Activated naive CD8-positive, alpha-beta T cell treated with anti-CD3 and anti-CD28 coated beads, Interleukin-2, amount 50 U/mL, for 24 hours (primary cell): Measurements from ENCODE around the gene AK5.

Experiments
- ATAC-seq: fragments of 150-1000 bp; cut with Tn5 transposase; one replicate; pipeline ENCODE4 v1.10.0; 2021
- DNase-seq: peaks from one replicate; pipeline ENCODE4 v3.0.0; 2021
- H3K27ac Mint-ChIP-seq: one replicate; pipeline ENCODE4 v1.8.0; 2021; ENCODE audit warnings: mild to moderate bottlenecking, mixed read lengths
- H3K27me3 Mint-ChIP-seq: one replicate; pipeline ENCODE4 v1.8.0; 2021; ENCODE audit warnings: mixed read lengths
- H3K36me3 Mint-ChIP-seq: one replicate; pipeline ENCODE4 v1.8.0; 2021; ENCODE audit warnings: low read depth, mixed read lengths
- H3K4me1 Mint-ChIP-seq: one replicate; pipeline ENCODE4 v1.8.0; 2021; ENCODE audit warnings: mixed read lengths
- H3K4me3 Mint-ChIP-seq: one replicate; pipeline ENCODE4 v1.8.0; 2021; ENCODE audit warnings: mild to moderate bottlenecking, moderate library complexity, mixed read lengths
- H3K9me3 Mint-ChIP-seq: one replicate; pipeline ENCODE4 v1.8.0; 2021; ENCODE audit warnings: mixed read lengths

The AK5 gene

DNA sequence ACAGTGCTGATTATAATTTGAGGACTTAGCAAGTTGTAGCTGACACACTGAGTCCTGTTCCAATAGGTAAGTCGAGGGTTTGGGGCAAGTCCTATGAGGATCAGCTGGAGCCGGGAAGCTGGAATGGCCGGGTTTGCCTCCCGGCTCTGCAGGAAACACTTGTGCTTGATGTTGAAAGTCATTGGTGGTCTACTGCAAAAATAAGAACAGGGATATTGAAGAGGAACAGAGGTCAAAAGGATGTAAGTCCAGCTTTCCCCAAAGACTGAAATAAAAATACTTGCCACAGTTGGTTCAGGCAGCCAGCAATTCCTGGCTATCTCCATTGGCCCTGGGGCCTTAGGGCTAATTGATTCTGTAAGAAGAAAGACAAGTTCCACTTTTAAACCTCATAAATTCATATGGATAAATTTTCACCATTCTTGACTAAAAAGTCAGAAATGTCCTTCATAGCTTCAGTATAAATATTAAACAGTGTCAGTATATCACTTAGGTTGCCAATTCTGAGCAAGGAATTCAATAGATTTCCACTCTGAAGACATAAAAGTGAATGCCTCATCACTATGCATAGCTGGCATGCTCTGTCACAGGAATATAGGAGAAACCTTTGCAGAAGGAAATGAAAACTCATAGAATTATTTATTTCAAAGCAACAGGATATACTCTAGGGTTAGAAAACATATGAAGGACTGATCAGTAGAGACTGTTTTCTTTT lies 165.2 kb downstream of the AK5 start:
- no peaks in the 10 kb centered on the region for H3K27me3 Mint-ChIP-seq
- peaks cover 5% of the 10 kb centered on the region for H3K9me3 Mint-ChIP-seq
- no peaks in the 10 kb centered on the region for H3K36me3 Mint-ChIP-seq
- no peak overlapping the region for H3K27ac Mint-ChIP-seq
- H3K4me1 Mint-ChIP-seq: no peaks in the 10 kb centered on the region
- no peak for ATAC-seq
- no peak overlapping the region for H3K4me3 Mint-ChIP-seq
- DNase-seq: no peak

DNA sequence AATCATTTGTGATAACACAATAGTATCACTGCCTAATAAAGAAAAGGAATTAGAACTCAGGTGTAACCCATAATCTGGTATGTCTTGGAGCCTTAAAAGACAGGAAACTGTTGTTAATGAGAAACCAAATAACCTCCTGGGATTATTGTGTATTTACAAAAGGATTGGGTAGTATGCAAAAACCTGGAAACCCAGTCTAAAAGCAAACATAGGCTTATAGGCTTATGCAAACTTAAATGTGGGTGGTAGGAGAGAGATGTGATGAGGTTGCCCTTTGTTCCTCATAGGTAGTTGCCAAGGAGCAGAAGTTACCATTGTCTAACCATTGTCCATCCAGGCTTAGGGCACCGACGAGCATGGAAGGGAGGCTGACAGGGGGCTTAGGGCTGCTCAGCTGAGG lies 165.8 kb downstream of the AK5 start:
- no peak overlapping the region for H3K27ac Mint-ChIP-seq
- H3K4me1 Mint-ChIP-seq: no peaks in the 10 kb centered on the region
- no peak overlapping the region for H3K4me3 Mint-ChIP-seq
- H3K9me3 Mint-ChIP-seq: peaks cover 5% of the 10 kb centered on the region
- no peak for DNase-seq
- ATAC-seq: no peak
- no peaks in the 10 kb centered on the region for H3K27me3 Mint-ChIP-seq
- H3K36me3 Mint-ChIP-seq: no peaks in the 10 kb centered on the region

DNA sequence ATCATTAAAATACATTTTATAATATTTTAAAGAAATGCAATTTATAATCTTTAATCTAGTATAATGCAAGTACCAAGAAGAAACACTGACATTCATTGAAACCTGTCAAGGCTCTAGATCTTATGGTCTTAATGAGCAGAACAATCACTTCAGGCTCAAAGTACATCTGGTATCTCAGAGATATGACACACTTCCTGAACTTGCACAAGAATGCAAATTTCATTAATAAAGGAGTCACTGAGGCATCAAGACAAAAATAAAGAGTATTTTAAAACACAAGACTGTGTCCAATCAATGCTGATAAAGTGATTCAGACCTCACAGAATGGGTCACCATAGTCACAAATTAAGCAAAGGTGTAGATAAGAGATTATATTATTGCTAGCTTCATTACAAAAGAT lies 178.1 kb downstream of the AK5 start:
- no peaks in the 10 kb centered on the region for H3K27me3 Mint-ChIP-seq
- H3K4me1 Mint-ChIP-seq: no peaks in the 10 kb centered on the region
- no peaks in the 10 kb centered on the region for H3K9me3 Mint-ChIP-seq
- H3K27ac Mint-ChIP-seq: no peak overlapping the region
- no peak overlapping the region for H3K4me3 Mint-ChIP-seq
- ATAC-seq (no peak), DNase-seq (no peak)
- no peaks in the 10 kb centered on the region for H3K36me3 Mint-ChIP-seq

DNA sequence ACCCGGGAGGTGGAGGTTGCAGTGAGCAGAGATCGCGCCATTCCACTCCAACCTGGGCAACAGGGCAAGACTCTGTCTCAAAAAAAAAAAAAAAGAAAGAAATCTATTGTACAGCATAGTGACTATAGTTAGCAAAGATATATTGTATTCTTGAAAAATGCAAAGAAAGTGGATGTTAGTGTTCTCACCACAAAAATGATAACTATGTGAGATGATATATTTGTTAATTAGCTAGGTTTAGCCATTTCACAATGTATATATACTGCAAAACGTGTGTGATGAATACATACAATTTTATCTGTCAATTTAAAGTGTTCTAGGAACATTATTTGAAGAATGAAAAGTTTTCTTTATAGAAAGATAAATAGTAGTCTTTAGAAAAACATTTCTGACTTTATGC lies 179.9 kb downstream of the AK5 start:
- Mint-ChIP-seq H3K27ac (no peak overlapping the region), H3K4me3 (no peak overlapping the region), H3K27me3 (no peaks in the 10 kb centered on the region), H3K36me3 (no peaks in the 10 kb centered on the region), H3K9me3 (no peaks in the 10 kb centered on the region), H3K4me1 (no peaks in the 10 kb centered on the region)
- ATAC-seq (no peak), DNase-seq (no peak)

DNA sequence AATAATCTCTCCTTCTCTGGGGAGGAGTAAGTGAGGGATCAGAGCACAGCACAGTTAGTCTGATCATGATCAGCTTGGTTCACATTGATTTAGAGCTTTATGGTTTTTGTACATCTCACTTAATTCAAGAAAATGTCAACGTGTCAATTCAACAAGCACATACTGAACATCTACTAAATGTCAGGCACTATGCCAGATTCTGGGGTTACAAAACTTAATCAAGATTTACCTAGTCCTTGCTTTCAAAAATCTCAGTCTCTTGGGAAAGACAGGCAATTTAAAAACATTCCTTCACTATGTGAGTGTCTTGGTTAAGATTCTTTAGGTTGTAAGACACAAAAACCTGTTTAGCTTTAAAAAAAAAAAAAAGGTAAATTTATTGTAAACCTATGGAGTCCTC lies 181.4 kb downstream of the AK5 start:
- no peak for ATAC-seq
- DNase-seq: no peak
- no peak overlapping the region for H3K27ac Mint-ChIP-seq
- no peaks in the 10 kb centered on the region for H3K4me1 Mint-ChIP-seq
- H3K4me3 Mint-ChIP-seq: no peak overlapping the region
- no peaks in the 10 kb centered on the region for H3K27me3 Mint-ChIP-seq
- H3K9me3 Mint-ChIP-seq: no peaks in the 10 kb centered on the region
- no peaks in the 10 kb centered on the region for H3K36me3 Mint-ChIP-seq

DNA sequence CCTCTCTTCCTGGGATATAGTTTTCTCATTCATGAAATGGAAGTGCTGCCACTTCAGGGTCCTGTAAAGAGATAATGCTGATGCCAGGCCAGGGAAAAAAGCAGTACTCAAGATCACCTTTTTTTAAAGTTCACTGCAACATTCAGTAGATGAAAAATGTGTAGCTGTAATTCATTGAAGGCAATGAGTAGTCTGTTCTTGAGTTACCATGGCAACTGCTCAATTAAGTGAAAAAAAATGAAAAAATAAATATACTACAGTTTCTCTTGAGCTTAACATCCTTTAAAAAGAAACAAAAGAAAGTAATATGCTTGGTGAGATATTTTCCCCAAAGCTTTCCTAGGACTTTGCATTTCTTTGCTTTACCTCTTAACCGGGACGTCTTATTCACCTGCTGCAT lies 183.3 kb downstream of the AK5 start:
- Mint-ChIP-seq H3K9me3 (no peaks in the 10 kb centered on the region), H3K4me1 (no peaks in the 10 kb centered on the region), H3K36me3 (no peaks in the 10 kb centered on the region), H3K27ac (no peak overlapping the region), H3K27me3 (no peaks in the 10 kb centered on the region), H3K4me3 (no peak overlapping the region)
- ATAC-seq (no peak), DNase-seq (no peak)

DNA sequence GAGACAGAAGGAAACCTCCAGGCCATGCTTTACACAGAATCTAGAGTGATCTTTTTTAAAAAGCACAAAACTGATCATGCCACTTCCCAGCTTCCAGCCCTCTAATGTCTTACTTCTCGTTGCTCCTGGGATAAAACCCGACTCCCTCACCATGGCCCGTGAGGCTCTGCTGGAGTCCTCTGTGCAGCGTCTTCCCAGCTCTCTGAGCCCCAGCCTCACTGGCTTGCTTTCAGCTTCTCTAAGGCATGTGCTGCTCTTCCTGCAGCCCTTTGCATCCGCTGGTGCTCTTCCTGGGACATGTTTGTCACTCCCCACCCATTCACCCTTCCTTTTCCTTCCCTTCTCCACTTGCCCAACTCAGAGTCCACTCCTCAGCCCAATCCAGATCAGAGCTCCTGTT lies 184.1 kb downstream of the AK5 start:
- no peak for ATAC-seq
- H3K27me3 Mint-ChIP-seq: no peaks in the 10 kb centered on the region
- H3K27ac Mint-ChIP-seq: no peak overlapping the region
- no peak for DNase-seq
- H3K36me3 Mint-ChIP-seq: no peaks in the 10 kb centered on the region
- no peaks in the 10 kb centered on the region for H3K4me1 Mint-ChIP-seq
- H3K4me3 Mint-ChIP-seq: no peak overlapping the region
- H3K9me3 Mint-ChIP-seq: no peaks in the 10 kb centered on the region

DNA sequence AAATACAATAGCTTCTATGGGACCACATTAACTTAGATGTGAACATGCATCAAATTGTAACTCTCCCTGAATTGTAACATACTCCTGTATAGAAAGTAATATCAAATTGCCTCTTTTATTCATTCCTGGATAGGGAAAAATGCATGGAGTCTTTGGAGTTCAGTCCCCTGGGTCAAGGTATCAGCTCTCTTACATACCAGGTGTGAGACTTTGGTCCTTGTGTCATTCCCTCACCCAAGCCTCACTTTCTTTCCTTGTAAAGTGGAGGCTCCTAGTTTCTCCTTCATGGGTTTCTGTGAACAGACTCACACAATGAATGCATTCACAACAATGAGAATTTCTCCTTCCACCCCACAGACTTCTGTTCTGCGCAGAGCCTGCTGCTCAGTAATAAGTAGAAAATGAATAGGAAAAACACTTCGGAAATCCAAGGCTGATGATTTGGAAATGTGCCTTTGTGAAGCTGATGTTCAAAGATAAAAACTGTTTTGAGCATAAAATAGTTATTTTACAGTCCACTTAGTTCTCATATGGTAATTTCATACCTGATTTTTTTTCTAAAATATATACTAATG lies 185.3 kb downstream of the AK5 start:
- Mint-ChIP-seq H3K4me1 (no peaks in the 10 kb centered on the region), H3K4me3 (no peak overlapping the region), H3K27ac (no peak overlapping the region), H3K27me3 (no peaks in the 10 kb centered on the region), H3K36me3 (no peaks in the 10 kb centered on the region), H3K9me3 (no peaks in the 10 kb centered on the region)
- ATAC-seq (no peak), DNase-seq (no peak)

DNA sequence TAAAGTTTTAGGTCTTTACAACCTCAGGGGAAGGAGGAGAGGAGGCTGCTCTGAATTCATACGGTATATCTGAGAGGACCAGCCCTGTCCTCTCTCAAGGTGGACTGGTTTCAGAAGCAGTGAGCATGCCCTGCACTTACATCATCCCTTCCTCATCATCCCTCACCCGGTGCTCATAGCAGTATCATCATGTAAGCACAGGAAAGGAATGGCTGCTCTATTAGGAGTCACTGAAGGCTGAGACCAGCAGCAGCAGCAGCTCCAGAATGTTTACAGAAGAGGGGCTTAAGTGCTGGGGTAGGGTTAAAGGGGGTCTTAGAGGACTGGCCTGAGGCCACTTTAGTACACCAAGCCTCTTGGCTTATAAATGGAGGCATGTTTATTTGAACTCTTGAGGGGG lies 185.9 kb downstream of the AK5 start:
- Mint-ChIP-seq H3K4me1 (no peaks in the 10 kb centered on the region), H3K27me3 (no peaks in the 10 kb centered on the region), H3K4me3 (no peak overlapping the region), H3K36me3 (no peaks in the 10 kb centered on the region), H3K9me3 (no peaks in the 10 kb centered on the region), H3K27ac (no peak overlapping the region)
- DNase-seq: no peak
- ATAC-seq: no peak

DNA sequence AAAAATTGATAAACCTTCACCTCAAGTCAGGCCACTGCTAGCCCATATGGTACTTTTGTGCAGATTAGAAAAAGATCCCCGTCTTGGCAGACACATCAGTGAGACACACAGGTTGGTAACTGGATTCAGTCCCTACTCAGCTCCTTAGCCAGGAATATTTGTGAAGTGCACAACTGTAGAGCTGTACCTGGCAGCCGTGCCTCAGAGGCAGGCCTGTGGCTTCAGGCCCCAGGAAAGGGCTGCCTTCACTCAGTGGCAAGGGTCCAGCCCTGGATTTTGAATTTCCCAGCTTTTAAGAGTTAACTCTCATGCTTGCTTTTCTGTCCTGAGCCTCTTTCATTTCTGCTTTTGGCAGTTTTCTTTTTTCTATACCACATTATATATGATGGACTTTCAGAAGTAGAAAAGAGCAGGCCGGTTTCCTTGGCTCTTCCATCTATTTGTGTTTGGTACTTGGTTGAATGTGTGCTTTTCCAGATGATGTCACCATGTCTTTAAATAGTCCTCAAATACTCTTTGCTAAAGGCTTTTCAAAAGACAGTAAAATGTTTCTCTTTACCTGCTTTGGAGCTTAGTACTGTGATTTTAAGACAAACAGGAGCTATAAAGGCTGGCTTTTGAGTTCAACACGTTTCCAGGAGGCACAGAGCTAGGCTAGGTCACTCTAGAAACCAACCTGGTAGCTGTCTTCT lies 186.6 kb downstream of the AK5 start:
- DNase-seq (no peak), ATAC-seq (no peak)
- Mint-ChIP-seq H3K36me3 (no peaks in the 10 kb centered on the region), H3K27ac (no peak overlapping the region), H3K4me1 (no peaks in the 10 kb centered on the region), H3K4me3 (no peak overlapping the region), H3K27me3 (no peaks in the 10 kb centered on the region), H3K9me3 (no peaks in the 10 kb centered on the region)

DNA sequence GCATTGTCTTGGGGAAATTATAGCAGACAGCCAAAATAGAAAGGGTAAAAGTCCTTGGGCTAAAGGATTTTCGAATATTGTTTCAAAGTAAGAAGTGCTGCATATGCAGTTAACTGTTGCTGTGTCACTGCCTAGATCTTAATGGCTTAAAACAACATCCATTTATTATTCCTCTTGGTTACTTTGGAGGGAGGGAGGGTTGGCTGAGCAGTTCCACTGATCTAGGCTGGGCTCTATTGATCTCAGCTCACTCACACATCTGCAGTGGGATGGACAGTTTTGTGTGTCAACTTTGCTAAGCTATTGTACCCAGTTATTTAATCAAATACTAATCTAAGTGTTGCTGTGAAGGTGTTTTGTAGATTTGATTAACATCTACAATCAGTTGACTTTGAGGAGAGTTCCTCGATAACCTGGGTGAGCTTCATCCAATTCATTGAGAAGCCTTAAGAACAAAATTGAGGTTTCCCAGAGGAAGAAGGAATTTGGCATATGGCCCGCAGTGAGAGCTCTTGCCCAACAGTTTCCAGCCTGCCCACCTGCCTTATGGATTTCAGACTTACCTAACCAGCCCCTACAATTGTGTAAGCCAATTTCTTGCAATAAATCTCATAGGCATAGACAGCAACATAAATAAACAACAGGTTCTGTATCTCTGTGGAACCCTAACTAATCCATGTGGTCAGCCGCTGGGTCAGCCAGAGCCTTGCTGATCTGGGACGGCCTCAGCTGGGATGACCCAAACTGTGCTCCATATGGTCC lies 187.3 kb downstream of the AK5 start:
- no peaks in the 10 kb centered on the region for H3K4me1 Mint-ChIP-seq

DNA sequence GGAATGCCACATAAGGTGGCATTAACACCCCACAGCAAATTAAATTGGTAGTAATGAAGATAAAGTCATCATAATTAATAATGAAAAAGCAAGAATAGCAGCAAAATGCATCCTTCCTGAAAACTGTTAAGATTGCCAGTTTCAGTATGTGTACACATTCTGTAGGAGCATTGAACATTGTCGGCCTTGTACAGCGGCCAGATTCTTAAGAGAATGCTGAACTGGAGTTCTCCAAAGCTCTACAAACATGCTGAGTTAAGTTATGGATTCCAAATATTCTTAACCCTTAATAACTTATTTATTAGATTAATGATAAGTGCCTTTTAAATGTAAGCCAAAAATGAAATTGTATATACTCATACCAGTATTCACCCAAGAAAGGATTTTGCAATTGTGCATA lies 189.9 kb downstream of the AK5 start:
- ATAC-seq (no peak), DNase-seq (no peak)
- Mint-ChIP-seq H3K36me3 (no peaks in the 10 kb centered on the region), H3K9me3 (no peaks in the 10 kb centered on the region), H3K4me3 (no peak overlapping the region), H3K27ac (no peak overlapping the region), H3K4me1 (peaks cover 4% of the 10 kb centered on the region), H3K27me3 (no peaks in the 10 kb centered on the region)

More for the DNA sequence above, 187.3 kb downstream of the AK5 start:
- Mint-ChIP-seq H3K9me3 (no peaks in the 10 kb centered on the region), H3K27ac (no peak overlapping the region), H3K27me3 (no peaks in the 10 kb centered on the region), H3K36me3 (no peaks in the 10 kb centered on the region), H3K4me3 (no peak overlapping the region)
- ATAC-seq (no peak), DNase-seq (no peak)

DNA sequence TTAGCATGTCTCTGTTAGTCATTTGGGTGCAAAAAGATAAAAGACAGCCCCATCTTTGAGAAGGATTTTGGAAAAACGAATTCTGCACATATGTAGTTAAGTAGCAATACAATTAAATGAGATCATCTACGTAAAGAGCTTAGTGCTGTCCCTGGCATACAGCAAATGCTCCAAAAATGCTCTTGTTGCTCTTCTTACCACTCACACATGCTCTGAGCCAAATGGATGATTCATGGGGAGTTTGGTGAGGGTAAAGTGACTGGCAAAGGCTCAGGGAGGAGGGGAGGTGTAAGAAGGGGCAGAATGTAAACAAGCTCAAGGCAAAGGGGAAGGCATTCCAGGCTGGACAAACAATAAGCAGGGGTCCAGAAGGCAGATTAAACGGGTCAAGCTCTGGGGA lies 191.9 kb downstream of the AK5 start:
- no peak overlapping the region for H3K4me3 Mint-ChIP-seq
- H3K36me3 Mint-ChIP-seq: no peaks in the 10 kb centered on the region
- peaks cover 4% of the 10 kb centered on the region for H3K4me1 Mint-ChIP-seq
- ATAC-seq (no peak), DNase-seq (no peak)
- no peaks in the 10 kb centered on the region for H3K27me3 Mint-ChIP-seq
- H3K9me3 Mint-ChIP-seq: peaks cover 5% of the 10 kb centered on the region
- H3K27ac Mint-ChIP-seq: no peak overlapping the region

DNA sequence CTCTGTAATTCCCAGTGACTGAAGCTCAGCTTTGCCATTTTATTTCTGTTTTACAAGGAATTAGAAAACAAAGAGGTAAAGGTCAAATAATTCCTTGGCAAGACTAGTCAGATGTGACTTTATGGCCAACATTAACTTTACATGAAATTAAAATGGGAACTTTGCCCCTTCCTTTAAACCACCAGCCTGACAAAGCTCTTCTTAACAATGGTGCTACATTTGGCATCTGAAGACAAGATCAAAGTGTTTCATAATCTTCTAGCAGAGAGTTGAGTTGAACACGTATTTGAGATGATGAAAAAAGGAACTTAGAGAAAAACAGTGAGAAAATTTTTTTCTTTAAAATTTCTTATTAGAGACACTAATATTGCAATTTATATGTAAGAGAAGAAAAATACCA lies 193.8 kb downstream of the AK5 start:
- H3K27ac Mint-ChIP-seq: no peak overlapping the region
- no peak overlapping the region for H3K4me3 Mint-ChIP-seq
- DNase-seq: no peak
- H3K27me3 Mint-ChIP-seq: no peaks in the 10 kb centered on the region
- H3K9me3 Mint-ChIP-seq: peaks cover 5% of the 10 kb centered on the region
- H3K36me3 Mint-ChIP-seq: no peaks in the 10 kb centered on the region
- H3K4me1 Mint-ChIP-seq: peaks cover 4% of the 10 kb centered on the region
- no peak for ATAC-seq

DNA sequence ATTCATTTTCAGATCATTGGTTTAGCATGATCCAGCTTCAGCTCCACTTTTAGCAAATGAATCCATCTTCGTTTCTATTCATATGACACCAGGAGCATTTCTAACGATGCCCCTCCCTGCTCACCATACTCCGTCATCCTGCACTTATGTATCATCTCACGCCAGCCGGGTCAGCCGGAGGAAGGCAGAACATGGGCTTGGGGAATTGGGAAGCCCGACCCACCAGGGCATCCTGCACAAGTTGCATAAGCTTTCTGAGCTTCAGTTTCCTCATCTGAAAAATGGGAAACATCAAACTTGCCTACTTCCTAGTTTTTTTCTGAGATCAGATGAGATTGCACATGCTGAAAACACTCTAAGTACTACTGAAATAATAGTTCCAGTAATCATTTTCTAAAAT lies 194.7 kb downstream of the AK5 start:
- ATAC-seq: no peak
- no peaks in the 10 kb centered on the region for H3K27me3 Mint-ChIP-seq
- no peak overlapping the region for H3K4me3 Mint-ChIP-seq
- peaks cover 5% of the 10 kb centered on the region for H3K9me3 Mint-ChIP-seq
- DNase-seq: no peak
- H3K27ac Mint-ChIP-seq: no peak overlapping the region
- H3K4me1 Mint-ChIP-seq: peaks cover 4% of the 10 kb centered on the region
- H3K36me3 Mint-ChIP-seq: no peaks in the 10 kb centered on the region
